ENCODE data around the gene TTC3.
A peak's percentile ranks its signal among the peaks of the same experiment; 100 is the strongest.

TTC3 gene

DNA sequence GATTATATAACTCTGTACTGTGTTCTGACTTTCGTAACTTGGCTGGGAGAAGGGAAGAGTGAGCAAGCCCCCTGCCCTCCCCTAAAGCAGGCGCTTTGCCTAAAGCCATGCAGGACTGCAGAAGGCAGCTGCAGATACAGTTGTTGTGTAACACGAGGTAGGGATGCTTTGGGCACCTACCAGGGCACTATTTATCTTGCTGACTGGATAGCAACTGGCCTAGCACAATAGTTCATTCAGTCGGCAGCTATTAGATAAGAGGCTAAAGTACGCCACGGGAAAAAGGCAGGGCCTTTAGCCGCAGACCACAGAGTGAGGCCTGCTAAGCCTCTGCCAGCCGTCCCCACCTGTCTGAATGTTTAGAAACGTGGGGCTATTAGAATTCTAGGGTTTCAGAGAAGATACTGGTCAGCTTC, 80.9 kb downstream of the TTC3 start:
- DNase-seq: no peak

DNA sequence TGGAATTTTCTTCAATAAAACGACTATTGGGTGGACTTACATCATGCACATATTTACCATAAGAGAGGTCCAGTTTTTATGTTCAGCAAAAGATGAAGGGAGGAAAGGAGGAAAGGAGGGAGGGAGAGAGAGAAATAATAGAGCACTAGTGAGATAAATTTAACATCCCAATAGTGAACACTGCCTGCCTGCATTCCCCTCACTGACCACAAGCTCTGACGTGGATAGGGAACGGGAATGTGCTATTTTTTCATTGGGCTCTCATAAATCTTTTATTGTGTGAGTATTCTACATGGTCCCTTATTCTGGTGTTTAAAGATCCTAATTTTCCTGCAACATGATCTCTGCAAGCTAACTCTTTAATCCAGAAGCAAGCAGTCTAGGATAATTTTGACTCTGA, 82.1 kb downstream of the TTC3 start:
- no peak for DNase-seq

DNA sequence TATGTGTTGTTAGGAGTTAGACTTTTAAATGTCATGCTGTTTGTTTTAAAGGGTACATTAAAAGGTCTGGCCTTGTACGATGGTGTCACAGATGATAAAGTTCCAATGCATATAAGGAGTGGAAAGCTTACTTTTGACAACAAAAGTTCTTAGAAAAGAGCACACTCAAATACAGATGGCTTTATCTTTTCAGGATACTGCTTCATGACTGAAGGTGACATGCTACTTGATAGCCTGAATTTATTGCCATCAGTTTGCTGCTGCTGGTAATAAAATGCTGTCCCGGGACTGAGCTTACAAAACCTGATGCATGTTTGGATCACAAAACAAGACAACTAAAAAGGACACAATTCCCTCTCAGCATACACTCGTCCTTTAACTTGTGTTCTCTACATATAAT, 84.9 kb downstream of the TTC3 start:
- DNase-seq: no peak

DNA sequence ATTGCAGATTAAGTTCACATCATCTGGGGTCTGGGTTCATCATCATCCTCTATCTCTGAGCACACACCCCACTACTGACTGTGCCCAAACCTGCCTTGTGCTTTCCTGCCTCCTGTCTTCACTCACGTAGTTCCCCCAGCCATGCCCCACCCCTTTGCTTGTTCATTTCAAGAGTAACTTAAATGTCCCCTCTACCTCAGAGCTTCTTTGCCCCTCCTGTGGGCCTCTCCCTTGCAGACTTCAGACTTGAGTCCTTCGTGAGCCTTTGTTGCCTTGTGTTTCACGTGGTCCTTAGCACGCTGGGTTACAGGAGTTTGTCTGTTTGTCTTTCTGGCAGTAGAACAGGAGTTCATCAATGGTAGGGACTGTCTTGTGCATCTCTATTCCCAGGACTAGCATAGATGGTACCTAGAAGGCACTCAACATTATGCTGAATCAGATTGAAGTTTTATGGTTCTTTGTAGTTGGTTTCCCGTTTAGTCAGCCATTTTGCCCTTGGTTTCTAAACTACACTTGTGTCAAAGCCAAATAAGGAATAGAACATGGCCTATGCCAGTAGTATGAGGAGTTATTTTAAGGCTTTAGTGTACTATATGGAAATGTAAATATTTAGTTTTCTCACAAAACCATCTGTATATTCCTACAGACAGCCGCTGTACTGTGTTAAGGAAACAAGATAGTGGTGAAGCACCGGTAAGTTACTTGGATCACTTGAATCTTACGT, 86.2 kb downstream of the TTC3 start:
- DNase-seq: no peak

DNA sequence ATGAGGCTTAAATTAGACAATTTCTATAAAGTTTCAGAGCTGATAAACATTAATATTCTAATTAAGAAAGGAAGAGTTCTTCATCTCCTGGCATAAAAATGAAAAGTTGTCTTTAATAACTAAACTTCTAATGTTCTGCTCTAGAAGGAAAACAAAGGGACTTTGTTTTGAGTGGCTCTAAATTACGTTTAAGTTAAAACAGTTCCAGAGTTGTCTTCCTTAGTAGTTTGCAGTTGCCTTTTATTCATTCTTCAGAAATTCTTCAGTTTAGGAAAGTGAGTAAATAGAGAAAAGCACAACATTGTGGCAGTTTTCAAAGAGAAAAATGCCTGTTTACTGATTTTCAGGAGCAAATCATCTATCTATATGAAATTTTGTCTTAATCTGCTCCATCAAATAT, 86.9 kb downstream of the TTC3 start:
- DNase-seq: no peak

DNA sequence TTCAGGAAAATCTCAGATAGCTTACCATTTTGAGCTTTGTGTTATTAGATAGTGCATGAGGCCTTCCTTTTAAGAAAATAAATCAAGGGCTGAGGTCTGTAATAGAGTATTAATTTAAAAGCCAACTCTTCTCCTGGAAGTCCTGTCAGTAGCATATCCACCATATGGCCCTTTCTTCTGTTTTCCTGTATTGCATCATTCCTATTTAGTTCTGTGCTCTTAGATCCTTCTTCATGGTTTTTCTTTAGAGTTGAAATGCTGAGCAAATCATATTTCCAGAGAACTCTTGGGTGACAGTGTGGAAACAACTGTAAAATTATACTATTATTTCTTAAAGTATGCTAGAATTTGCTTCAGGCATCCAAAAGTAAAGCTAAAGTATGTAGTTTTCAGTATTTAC, 91.7 kb downstream of the TTC3 start:
- no peak for DNase-seq

DNA sequence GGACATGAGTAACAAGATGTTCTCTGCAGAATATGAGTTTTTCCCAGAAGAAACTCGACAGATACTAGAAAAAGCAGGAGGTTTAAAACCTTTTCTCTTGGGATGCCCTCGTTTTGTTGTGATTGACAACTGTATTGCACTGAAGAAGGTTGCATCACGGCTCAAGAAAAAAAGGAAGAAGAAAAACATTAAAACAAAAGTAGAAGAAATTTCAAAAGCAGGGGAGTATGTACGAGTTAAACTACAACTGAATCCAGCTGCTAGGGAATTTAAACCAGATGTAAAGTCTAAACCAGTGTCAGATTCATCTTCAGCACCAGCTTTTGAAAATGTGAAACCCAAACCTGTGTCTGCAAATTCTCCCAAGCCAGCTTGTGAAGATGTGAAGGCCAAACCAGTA, 92.5 kb downstream of the TTC3 start:
- DNase-seq: no peak

DNA sequence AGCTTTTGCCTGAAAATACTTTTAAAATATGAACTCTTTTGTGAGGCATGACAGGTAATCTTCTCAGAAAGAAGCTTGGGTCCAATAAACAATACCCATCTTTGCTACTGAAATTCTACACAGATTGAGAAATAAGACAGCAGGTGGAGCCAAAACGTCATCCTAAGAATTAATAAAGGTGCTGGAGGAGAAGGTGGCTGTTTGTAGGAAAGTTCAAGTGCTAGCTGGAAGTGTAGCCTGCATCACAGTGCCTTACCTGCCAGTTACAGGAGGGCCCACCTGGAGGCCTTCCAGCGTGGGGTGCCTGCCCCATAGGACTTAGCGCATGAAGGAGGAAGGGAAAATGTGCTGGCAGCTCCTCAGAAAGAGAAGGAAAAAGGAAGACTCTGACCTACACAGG, 93.7 kb downstream of the TTC3 start:
- DNase-seq: peak; percentile 6

DNA sequence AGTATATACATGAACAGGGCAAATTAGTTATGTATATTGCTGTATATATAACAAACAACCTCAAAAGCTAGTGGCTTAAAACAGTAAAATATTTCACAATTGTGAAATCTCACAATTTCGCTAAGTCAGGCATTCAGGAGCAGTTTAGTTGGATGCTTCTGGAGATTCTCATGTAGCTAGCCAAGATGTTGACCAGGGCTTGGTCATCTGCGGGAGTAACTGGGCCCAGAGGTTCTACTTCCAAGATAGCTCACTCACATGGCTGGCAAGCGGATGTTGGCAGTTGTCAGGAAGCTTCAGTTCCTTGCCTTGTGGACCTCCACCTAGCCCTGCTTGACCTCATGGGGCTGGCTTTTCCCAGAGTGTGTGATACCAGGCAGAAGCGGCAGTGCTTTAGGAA, 95.6 kb downstream of the TTC3 start:
- DNase-seq: no peak

DNA sequence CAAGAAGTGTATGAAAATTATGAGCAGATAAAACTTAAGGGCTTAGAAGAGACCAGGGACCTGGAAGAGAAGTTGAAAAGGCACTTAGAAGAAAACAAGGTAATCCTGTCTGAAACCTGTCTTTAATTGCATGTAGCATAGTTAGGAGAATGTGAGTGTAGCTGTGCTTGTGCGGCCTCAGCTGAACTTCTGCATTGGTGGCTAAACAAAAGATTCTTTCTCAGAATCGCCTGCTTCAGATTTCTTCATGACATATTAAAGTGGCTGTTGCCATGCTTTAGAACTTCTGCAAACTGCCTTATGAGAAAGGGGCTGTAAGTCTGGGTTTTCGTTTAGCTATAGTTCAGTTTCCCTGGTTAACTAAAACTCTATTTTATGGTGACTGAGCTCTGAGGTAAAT, 99.6 kb downstream of the TTC3 start:
- no peak for DNase-seq

DNA sequence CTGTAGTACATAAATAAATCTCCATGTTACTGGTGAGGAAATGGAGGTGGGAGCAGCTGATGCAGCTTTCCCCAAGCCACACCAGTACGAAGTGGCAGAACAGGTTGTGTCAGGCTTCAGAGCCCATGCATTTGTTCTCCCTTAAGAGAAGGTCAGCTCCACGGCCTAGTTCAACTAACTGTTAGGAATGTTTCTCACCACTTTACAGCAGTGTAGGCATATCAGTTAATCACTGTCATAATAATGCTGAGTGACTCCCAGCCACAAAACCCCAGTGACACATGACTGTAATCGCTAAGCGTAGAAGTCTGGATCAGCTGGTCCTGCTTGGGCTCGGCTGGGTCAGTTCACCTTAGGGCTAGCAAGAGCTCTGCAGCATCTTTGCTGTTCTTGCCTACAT, 103.7 kb downstream of the TTC3 start:
- DNase-seq: no peak

DNA sequence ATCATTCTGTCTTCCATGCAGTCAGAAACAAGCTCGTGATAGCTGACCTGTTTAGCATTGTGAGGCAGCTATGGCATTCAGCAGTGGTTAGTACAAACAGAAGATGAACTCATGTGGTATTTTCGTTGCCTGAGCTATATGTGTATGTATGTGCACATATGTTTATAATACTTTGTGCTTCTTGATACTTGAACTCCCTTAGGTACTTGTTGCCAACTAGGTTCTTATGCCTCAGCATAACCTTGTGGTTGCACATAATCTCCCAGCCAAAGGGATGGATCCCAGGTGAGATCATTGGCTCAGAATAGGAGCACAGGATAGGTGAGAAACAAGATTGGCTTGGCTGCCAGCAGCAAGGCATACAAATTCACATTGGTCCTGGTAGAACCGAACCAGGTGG, 108.0 kb downstream of the TTC3 start:
- DNase-seq: no peak

DNA sequence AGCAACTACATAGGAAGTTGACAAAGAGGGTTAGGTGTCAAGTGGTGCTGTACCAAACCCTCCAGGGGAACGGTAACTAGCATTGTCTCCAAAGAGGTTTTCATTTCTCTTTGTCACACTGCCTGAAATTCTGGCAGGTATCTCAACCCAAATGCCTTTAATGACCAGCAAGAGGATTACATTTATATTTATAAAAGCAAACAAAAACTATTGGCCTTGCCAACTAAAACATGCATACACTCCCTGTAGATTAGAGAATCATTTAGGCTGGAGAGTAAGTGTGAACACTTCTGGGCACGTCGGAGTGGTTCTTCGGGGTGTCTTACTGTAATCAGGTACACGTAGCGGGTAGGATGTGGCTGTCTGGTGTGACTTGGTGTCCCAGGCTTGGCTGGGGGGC, 109.2 kb downstream of the TTC3 start:
- no peak for DNase-seq

DNA sequence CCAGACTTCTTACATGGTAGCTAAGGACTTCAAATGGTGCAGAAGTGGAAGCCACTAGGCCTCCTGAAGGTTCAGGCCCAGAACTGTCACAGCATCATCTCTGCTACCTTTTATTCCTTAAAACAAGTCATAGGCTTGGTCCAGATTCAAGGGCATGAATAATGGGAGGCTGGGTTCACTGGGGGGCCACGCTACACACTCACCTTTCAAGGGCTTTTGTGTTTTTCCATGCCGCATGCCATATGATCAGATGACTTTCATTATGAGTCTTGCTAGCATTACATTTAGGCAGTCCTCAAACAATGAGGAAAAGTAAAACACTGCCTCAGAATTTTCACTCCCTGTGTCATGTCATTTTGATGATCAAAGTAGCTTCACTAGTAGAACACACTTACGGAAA, 110.7 kb downstream of the TTC3 start:
- DNase-seq: no peak

DNA sequence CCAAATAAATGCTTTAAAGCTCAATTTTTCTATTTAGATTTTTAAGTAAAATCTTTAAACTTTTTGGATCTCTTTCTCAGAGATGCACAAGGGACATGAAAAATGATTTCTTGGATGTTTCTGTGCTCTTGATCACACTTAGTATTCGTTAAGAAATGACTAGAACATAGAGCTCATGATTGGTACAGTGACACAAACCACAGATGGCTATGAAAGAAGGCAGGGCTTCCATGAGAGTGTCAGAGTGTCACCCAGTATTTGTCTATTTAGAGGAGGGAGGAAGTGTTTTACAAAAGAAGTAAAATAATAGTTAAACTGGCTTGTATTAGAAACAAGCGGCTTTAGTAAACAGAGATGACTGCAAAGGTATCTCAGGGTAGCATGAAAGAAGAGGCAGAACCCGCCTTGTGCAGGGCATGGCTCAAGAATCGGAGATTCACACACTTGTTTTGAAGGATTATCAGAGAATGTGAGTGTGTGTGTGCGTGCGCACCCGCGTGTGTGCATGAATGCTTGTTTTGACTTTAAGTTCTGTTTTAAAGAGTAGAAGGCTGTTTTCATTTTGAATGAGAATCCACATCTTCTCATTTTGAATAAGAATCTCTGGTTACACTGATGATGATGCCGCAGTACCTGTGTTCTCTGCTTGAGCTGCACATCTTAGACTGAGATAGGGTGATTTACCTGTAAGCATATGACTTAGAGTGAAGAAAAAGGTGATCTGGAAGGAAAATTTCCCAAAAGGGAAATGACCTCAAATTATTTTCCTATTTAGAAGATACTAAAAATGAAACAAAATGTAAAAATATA, 111.9 kb downstream of the TTC3 start:
- DNase-seq: no peak

DNA sequence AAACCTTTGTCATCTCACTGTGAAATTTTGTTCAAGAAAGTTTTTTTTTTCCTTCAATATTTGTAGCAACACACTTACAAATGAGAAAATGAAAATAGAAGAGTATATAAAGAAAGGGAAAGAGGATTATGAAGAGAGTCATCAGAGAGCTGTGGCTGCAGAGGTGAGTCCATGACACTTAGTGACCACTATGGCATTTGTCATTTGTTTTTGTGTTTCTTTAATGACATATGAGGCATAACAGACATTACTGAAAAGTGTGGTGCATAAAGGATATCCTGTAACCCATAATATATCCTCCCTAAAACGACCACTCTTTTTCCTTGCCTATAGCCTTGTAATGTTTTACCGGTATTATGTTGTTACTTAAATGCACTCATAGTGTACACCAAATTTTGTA, 113.9 kb downstream of the TTC3 start:
- DNase-seq: no peak

DNA sequence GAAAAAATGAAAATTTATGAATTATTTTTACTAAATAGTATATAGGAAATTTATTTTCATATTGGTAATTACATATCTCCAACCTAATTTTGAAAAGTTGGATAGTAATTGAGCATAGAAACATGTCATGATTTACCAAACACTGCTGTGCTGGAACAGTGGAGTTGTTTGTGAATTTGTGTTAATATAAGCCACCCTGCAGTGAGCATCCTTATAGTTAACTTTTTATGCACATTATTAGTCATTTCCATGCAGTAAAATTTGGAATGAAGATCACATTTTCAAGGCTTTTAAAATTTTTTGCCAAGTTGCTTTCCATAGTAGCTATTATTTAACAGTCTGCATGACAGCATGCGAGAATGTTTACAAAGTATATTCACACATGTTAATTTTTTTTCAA, 115.8 kb downstream of the TTC3 start:
- DNase-seq: no peak

DNA sequence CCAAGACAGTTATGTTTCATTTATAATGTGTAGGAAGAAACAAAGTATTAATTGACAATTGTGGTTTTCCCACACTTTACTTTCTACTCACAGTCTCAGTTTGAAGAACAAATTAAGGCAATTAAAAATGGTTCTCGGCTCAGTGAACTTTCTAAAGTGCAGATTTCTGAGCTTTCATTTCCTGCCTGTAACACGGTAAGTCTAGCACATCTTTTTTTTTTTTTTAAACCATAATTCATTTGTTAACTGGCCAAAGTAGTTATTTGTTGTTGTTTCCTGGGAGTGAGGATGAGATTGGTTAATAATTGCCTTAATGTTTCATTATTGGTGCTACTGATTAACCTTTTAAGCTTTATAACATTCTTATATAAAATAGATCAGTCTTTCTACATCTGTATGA, 119.0 kb downstream of the TTC3 start:
- no peak for DNase-seq

DNA sequence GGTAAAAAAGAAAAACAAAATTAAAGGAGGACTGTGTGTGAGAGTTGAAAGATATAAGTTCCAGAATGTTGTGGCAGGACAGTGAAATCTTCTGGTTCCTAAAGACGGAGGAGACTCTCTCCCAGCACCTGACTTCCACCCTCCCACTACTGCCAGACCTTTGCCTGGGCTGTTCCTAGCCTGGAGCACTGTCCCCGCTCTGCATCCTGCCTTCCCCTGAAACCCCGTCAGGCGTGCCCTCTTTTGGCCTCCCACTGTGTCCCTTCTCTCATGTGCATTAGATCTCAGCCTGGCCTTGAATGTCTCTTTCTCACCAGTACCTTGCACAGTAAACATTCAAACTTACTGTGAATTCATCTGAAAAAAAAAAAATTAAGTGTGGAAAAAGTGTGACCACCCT, 120.0 kb downstream of the TTC3 start:
- no peak for DNase-seq

DNA sequence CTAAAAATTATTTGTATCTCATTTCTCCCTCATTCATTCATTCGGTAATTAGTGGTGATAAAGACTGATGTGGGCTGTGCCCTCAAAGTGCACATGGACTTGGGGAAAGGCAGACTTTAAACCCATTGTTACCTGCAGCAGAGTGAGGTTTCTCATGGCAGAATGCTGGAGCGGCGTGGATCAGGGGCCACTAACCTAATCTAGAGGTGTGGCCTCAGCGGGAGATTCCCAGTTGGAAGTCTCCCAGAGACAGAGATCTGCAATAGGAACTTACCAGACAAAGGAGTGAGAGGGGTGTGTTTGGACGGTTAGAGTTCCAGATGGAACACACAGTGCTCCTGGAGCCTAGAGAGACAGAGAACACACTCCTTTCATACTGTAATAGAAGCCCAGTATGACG, 120.6 kb downstream of the TTC3 start:
- no peak for DNase-seq

DNA sequence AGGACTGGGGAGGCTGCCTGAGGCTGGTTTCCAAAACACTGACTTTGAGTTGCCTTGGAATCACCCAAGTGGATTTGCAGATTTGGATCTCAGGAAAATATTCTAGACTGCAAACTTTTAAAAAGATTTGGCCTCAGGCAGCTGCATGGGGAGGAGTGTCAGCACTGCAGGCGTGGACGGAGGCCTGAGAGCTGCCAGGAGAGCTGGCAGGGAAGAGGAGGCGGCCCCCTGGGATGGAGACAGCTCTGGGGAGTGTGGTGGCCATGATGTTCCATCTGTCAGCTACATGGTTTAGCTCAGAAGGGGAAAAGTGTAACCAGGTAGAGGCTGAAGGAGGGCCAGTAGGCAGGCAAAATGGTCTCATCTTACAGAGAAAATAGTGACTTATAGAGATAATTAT, 122.0 kb downstream of the TTC3 start:
- DNase-seq: no peak

DNA sequence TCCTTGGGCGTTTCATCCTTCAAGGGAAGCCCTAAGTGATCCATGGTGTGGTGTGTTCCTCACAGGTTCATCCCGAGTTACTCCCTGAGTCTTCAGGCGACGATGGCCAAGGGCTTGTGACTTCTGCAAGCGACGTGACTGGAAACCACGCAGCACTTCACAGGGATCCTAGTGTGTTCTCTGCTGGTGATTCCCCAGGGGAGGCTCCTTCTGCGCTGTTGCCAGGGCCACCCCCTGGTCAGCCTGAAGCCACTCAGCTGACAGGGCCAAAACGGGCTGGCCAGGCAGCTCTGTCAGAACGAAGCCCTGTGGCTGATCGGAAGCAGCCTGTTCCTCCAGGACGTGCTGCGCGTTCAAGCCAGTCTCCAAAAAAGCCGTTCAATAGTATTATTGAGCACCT, 122.6 kb downstream of the TTC3 start:
- no peak for DNase-seq

DNA sequence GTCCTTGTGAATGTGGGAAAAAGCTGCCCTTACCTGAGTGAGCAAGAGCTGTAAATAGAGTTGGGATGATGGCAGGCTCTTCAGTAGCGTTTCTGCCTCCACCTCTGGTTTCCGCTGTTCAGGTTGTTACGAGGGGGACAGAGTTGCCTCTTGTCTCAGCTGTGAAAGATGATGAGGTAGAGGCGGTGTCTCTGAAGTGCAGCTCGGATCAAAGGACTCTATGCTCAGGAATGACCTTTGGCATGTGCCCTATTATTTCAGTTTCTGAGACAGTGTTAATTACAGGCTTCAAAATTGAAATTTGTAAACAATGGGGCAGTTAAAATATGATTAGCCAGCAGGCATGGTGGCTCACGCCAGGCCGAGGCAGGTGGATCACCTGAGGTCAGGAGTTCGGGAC, 123.8 kb downstream of the TTC3 start:
- DNase-seq: no peak

DNA sequence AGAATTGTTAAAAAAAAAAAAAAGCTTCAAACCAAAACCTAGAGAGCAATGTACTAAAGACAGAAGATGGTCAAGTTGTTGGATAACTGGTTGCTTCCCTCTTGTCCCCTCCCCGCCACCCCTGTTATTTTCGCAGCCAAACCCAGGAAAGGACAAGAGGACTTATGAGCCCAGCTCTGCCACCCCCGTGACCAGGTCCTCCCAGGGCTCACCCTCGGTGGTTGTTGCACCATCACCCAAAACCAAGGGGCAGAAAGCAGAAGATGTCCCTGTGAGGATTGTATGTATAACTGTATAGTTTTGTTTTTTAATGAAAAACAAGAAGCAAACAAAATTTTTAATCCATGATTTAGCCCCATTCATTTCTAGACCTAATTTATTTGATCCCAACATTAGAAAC, 124.7 kb downstream of the TTC3 start:
- no peak for DNase-seq
